GM12874 (cell line): ENCODE data around the gene MAD1L1.

Experiments used
- TF ChIP-seq, protein P1 (sequence below): IDR thresholded peaks from 2 replicates; pipeline ENCODE4 v1.5.1; 2011; ENCODE audit warnings: low read depth, mild to moderate bottlenecking, control low read depth, low read length, moderate library complexity; ENCODE audit not compliant: insufficient read depth

The MAD1L1 gene

DNA sequence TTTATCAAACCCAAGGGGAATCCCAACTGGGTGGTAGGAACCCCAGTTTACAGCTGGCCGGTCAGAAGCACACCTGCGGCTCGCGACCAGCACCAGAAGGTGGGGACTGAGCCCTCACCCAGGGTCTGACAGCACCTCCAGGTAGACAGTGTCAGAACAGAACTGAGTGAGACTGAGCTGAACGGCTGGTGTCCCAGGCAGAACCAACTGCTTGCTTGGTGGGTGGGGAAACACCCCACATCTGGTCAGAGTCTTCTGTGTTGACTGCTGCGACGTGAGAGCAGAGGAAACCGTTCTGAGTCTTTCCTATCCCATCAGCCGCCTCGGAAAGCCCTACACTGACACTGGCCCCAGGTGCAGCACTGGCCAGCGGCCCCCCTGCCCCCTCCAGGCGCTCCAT lies 160.7 kb downstream of the MAD1L1 start:
- TF ChIP-seq, protein P1, sequence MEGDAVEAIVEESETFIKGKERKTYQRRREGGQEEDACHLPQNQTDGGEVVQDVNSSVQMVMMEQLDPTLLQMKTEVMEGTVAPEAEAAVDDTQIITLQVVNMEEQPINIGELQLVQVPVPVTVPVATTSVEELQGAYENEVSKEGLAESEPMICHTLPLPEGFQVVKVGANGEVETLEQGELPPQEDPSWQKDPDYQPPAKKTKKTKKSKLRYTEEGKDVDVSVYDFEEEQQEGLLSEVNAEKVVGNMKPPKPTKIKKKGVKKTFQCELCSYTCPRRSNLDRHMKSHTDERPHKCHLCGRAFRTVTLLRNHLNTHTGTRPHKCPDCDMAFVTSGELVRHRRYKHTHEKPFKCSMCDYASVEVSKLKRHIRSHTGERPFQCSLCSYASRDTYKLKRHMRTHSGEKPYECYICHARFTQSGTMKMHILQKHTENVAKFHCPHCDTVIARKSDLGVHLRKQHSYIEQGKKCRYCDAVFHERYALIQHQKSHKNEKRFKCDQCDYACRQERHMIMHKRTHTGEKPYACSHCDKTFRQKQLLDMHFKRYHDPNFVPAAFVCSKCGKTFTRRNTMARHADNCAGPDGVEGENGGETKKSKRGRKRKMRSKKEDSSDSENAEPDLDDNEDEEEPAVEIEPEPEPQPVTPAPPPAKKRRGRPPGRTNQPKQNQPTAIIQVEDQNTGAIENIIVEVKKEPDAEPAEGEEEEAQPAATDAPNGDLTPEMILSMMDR = no peak

DNA sequence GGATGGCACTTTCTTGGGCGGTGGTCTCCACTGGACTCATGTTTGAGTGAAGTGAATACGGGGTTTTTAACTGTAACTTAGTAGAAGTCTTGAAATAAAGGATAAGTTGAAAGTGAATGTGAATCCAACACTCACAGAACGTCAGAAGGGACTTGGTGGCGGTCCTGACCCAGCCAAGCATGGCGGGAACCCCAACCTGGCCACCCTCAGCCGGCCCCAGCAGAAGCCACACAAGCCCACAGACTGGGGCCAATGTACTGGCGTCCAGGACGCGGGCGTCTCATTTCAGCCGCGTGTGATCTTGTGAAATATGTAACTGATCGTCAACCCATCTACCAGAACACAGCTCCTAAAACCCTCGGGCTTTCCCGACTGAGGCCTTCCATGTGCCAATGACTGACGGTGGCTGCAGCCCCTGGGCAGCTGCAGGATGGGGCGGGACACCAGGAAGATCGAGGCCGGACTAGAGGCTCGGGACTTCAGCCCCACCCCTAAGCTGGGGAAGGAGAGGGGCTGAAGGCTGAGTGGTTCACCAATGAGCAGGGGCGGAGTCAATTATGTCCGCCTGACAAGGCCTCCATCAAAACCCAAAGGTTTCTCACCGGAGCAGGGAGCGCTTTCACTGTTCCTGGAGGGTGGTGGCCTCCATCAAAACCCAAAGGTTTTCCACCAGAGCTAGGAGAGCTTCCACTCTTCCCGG lies 161.5 kb downstream of the MAD1L1 start:
- TF ChIP-seq, protein P1 = no peak

DNA sequence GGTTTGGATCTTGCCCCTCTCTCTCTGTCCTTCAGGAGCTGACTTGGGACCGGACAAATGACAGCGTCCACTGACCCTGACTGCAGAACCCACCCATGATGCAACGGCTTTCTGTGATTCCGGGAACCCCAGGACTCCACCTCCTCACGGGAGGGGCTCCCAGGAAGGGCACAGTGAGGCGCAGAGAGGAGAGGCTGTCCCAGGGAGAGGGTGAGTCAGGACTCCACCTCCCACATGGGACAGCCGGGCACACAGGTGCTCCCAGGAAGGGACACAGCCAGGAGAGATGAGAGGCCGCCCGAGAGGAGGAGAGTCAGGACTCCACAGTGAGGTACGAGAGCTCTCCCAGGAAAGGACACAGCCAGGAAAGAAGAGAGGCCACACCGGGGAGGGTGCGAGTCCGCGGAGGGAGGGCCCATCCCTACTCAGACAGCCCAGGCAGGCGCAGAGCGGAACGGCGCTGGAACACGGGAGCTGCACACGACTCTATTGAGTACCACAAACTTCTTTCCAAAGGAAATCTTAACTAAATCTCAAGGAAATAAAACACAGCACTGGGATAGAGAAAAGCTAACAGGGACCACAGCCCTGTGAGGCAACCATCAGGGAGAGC lies 162.5 kb downstream of the MAD1L1 start:
- TF ChIP-seq, protein P1 = no peak

DNA sequence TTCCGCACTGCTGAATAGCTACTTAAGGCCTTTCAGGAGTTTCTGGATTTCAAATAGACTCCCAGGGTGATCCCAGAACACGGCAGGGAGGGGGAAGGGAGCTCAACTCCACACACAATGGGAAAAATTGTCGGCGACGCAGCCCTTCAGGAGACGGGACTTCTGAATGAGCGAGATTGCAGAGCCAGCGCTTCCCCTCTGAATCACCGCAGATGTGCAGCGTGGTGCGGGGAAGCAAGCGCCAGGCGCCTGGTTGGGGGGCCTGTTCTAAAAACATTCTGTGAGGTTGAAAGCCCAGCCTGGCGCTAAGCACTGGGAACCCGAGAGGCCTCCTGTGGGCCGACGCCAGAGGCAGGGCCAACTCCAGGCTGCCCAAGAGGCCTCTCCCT lies 163.3 kb downstream of the MAD1L1 start:
- TF ChIP-seq, protein P1 = no peak

DNA sequence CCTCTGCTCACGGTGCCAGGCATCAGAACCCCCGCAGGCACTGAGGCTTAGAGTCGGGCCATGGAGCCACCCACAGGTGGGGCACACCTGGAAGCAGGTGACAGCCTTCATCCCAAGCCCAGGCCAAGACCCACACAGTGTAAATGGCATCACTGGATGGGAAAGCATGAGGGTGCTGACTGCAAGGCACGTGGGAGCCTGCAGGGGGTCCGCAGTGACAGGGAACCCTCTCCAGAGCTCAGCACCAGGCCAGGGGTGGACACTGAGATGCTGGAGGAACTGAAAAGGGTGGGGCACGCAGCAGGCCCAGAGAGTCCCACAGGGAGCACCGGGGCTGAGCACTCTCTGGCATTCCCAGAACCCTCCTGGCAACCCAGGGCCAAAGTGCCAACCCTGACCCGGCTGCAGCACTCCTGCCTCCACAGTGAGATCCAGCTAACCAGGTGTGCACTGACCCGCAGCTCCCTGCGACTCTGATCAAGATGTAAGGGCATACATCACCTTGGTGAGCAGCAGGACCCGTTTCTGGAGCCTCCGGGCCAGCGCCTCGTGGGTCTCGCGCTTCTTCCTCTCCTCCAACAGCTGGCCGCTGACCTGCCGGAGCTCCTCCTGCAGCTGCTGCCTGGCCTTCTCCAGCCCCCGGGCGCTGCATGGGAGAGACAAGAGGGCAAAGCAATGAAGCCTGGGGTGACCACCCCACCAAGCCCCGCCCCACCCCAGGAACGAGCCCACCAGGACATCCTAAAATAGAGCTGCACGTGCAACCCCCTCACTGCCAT lies 163.9 kb downstream of the MAD1L1 start:
- TF ChIP-seq, protein P1 = peak; percentile 22; the same call in 1 of the 2 replicates

DNA sequence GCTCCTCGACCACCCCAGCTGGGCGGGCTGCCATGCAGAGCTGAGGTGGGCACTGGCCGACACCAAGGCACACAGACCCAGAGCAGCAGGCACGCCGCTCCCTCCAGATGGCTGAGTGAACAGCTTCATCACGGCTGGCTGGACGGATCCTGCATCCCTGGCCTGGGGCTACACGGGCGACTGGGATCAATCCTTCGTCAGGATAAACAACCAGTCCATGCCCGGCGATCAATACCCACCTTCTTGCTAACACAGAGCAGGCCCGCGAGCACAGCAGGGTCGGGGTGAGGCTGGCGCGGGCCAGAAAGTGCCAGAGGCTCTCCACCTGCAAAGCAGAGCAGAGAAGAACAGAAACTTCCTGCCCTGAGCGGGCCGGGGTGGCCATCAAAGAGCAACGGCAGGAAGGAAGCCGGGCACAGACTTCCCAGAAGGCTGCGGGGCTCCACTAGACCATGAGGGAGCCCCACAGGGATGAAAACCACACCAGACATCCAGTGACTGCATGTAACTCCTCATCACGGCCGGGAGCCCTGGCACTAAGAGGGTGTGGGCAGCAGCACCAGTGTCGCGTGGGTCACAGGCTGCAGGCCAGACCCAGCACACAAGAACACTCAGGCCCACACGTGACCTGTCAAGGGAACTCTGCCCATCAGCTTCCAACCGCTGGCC lies 166.4 kb downstream of the MAD1L1 start:
- TF ChIP-seq, protein P1 = no peak

DNA sequence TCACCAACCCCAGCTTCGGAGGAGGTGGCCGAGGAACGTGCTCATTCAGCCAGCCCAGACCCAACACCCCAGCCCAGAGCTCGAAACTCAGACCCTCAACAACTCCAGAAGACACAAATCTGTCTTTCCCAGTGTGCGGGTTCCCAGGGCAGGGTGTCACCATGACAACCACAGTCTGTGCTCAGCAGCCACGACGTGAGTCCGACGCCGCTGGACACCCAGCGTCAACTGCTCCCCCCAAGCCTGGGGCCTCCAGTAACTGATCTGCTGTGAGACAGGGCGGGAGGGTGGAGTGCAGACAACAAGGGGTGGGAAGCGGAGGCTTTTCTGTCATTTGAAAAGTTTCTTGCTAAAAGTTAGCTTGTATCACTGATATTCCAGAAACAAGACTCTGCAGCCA lies 167.2 kb downstream of the MAD1L1 start:
- TF ChIP-seq, protein P1 = no peak
